AG09309 (cell line): ENCODE results near the gene SPECC1L.

Experiments used
- DNase-seq: peaks from one replicate; pipeline ENCODE4 v3.0.0-alpha.2; 2010; ENCODE audit warnings: low read depth
- H3K4me3 ChIP-seq: 2 replicates; pipeline ENCODE4 v1.5.1; 2011; ENCODE audit warnings: mild to moderate bottlenecking, low read depth, low read length, moderate library complexity; ENCODE audit not compliant: control insufficient read depth
- CTCF ChIP-seq: IDR thresholded peaks from 2 replicates; pipeline ENCODE4 v1.5.1; 2011; ENCODE audit warnings: mild to moderate bottlenecking, low read depth, low read length, inconsistent platforms; ENCODE audit not compliant: insufficient read depth, control insufficient read depth; ENCODE audit errors: missing control alignments

The SPECC1L gene

GRCh38 chr22:24424001-24424900, 153.6 kb downstream of the SPECC1L start:
- TF ChIP-seq CTCF = no peak
- H3K4me3 ChIP-seq = peak overlapping the region; percentile 34
- DNase-seq = no peak

GRCh38 chr22:24424901-24425775, 154.5 kb downstream of the SPECC1L start:
- TF ChIP-seq CTCF = no peak
- no peak for DNase-seq
- H3K4me3 ChIP-seq = no peak overlapping the region

GRCh38 chr22:24426436-24426835, 155.8 kb downstream of the SPECC1L start:
- no peak overlapping the region for H3K4me3 ChIP-seq
- TF ChIP-seq CTCF = no peak
- DNase-seq = no peak

DNA sequence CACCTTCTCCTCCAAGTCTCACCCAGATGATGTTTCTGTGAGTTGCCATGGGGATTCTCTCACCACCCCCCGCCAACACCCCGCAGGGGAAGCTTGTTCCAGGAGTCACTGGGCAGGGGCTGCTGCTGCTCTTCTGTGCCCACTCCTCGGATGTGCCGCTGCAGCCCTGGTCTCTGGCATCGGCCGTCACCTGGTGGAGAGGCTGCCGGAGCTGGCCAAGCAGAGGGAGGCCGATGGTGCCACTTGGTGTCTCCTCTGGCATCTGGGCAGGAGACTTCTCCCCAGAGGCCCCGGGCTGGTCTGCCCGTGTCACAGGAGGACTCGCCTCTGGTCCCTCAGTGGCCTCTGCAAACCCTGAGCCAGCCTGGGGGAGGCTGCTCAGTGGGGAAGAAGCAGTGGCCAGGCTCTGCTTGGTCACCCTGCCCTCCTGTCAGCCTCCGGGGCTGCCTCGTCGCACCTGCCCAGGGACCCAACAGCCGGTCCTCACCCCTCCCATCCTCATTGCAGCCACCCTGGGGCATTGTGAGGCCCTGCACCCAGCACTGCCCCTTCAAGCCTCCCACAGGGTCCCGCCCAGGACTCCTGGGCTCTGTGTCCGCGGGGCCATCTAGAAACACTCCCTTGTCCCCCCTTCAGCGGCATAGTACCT, 156.3 kb downstream of the SPECC1L start:
- TF ChIP-seq CTCF = no peak
- H3K4me3 ChIP-seq = no peak overlapping the region
- DNase-seq = no peak

GRCh38 chr22:24427500-24428164, 157.0 kb downstream of the SPECC1L start, which contains the start of gene ADORA2A:
Gene ADORA2A (plus strand): TSS chr22:24427599. CDS start chr22:24433405, 5,806 bp downstream.
- no peak within 1 kb of the TSS for H3K4me3 ChIP-seq
- no peak for TF ChIP-seq CTCF

More at GRCh38 chr22:24427500-24428164, 157.0 kb downstream of the SPECC1L start, which contains the start of gene ADORA2A:
- no peak for DNase-seq
